ENCODE measurements around the gene TMX2. TPM values are rescaled to one million over a fixed set of nuclear protein-coding genes. Genes with fewer than 3 reads are reported as not detected.
A peak's percentile ranks its signal among the peaks of the same experiment; 100 is the strongest.

TMX2 gene
- total RNA-seq, 4 donors from 2014 or later: 85.3 to 127 (median 92.4) TPM

DNA sequence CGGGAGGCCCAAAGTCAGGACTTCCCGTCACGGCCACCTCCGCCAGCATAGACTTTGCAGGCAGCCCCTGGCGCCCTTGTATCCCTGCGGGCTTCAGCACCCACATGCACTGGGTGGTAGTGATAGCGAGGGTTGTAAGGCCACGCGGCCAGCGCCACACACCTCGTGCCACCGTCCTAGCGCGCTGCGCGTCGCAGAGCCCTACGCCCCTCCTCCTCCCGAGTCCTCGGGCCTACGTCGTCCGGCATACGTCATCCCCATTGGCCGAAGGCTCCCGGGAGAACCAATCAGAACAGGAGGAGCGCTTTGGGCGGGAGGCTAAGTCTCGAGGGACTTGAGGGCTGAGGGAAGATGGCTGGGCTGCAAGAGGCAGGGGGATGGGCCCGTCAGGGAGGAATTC is 40.6 kb downstream of the TMX2 start:
- WGBS, 2 donors: 95 to 97% methylated on average over 30 of the region's 30 CpGs
- Histone ChIP-seq H3K27me3 (no peaks in the 10 kb centered on the region), H3K9me3 (no peaks in the 10 kb centered on the region), H3K4me3 (replicated peaks in 1 of 3) (no peak overlapping the region), H3K36me3 (peaks cover 0 to 4% of the 10 kb centered on the region in 2 donors), H3K4me1 (peaks cover 0 to 6% of the 10 kb centered on the region in 2 donors), H3K27ac (no peak overlapping the region)
- TF ChIP-seq, protein P1, sequence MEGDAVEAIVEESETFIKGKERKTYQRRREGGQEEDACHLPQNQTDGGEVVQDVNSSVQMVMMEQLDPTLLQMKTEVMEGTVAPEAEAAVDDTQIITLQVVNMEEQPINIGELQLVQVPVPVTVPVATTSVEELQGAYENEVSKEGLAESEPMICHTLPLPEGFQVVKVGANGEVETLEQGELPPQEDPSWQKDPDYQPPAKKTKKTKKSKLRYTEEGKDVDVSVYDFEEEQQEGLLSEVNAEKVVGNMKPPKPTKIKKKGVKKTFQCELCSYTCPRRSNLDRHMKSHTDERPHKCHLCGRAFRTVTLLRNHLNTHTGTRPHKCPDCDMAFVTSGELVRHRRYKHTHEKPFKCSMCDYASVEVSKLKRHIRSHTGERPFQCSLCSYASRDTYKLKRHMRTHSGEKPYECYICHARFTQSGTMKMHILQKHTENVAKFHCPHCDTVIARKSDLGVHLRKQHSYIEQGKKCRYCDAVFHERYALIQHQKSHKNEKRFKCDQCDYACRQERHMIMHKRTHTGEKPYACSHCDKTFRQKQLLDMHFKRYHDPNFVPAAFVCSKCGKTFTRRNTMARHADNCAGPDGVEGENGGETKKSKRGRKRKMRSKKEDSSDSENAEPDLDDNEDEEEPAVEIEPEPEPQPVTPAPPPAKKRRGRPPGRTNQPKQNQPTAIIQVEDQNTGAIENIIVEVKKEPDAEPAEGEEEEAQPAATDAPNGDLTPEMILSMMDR (IDR thresholded peaks at IDR 0.05): no peak
- TF ChIP-seq POLR2A (IDR thresholded peaks at IDR 0.05): no peak
- no peak for DNase-seq
- intact Hi-C loops (cut with DNase I): loop anchor here (5.0 kb wide), 1 partner anchor 49 kb away; no protein-coding TSS in a partner anchor

DNA sequence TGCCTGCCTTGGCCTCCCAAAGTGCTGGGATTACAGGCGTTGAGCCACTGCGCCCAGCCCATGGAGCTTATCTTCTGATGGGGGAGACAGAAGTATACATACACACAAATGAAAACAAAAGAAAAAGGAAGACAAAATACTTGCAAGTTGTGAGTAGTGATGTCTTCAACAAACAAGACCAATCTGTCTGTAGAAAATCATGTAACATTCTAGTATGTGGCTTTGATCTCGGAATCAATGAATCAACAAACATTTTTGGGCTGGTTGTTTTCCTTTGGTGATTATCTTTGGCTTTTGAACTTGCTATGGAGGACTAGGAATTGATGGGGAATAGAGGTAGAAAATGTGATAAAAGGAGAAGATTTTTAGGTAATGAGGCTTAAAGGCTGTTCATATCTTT is 45.8 kb downstream of the TMX2 start:
- WGBS, 2 donors: 91 to 96% methylated on average over 3 of the region's 3 CpGs
- intact Hi-C loops (cut with DNase I): no loop called here

DNA sequence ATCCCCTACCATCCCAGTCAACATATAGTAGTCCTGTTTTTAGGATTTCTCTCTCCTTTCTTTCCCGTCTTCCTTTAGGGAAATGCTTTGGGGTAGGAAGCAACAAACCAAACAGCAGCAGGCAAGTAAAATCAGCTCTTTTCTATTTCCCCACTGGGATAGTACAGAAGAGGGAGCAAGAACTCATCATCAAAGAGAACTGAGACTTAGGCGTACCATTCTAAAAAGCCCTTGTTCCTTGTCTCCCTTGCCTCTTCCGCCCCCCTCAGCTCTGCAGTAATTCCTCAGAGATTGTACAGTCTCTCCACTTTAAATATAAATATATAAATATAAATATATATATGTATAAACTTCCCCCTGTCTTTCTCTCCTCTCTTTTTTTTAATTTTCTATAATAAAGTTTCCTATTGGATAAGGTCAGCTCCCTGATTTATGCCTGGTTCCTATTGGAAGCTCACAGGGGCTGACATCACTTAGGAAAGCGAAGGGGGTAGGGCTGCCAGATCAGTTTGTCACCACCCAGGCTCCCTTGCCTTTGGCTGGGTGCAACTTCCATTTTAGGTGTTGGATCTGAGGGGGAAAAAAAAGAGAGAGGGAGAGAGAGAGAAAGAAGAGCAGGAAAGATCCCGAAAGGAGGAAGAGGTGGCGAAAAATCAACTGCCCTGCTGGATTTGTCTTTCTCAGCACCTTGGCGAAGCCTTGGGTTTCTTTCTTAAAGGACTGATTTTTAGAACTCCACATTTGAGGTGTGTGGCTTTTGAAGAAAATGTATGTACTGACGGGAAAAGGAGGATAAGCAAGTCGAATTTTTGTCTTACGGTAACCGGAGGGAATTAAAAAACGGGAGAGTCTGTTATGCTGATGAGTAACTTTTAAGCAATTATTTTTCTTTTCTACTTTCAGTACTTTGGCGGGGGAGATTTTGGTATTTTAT is 49.2 kb downstream of the TMX2 start, which contains the start of gene CTNND1:
Gene CTNND1 (plus strand): TSS at position 502 of the 934 bp plus-strand sequence. CDS start 29,677 bp downstream, outside the sequence.
- TF ChIP-seq, protein P1 (IDR thresholded peaks at IDR 0.05): no peak
- peak; percentile 73 to 97 for TF ChIP-seq POLR2A (IDR thresholded peaks at IDR 0.05)
- DNase-seq: peak; percentile 91 to 93
- WGBS, 2 donors: 5 to 8% methylated on average over 13 of the region's 13 CpGs

More for the DNA sequence above, 45.8 kb downstream of the TMX2 start:
- H3K4me1 ChIP-seq: no peaks in the 10 kb centered on the region
- H3K27me3 ChIP-seq: no peaks in the 10 kb centered on the region
- TF ChIP-seq, protein P1 (IDR thresholded peaks at IDR 0.05): no peak
- TF ChIP-seq POLR2A (IDR thresholded peaks at IDR 0.05): no peak
- DNase-seq: no peak
- no peak overlapping the region for H3K4me3 ChIP-seq (replicated peaks in 1 of 3)
- H3K27ac ChIP-seq: no peak overlapping the region
- no peaks in the 10 kb centered on the region for H3K36me3 ChIP-seq
- no peaks in the 10 kb centered on the region for H3K9me3 ChIP-seq

DNA sequence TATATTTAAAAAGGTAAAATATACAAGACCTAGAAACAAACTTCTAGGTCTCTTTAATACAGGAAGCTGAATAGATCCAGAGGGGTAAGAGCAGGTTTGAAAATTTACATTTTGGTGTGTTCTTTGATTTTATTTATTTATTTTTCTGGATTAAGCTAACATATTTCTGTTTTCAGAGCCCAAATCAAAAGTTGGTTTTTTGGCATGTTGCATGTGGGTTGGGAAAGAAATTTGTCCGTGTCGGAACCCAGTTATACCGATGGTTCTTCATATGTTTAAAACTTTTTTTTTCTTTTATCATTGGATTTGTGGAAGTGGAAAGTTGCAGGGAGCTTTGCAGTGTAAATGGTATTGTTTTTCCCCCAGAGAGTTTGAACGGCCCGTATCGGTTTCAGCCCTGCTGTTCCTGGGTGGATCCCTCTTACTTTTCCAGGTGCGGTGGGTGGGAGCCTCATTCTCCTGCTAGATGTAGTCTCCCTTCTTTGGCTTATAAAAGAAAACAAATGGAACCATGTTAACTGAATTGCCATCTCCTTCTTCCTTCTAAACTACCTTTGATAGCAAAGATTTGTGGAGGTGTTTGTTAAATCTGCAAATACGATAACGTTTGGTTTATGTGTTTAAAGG is 50.0 kb downstream of the TMX2 start:
- intact Hi-C loops (cut with DNase I): no loop called here
- H3K27ac ChIP-seq: peak overlapping the region; percentile 86 to 95 (median 95)
- peak; percentile 45 to 54 for DNase-seq
- no peaks in the 10 kb centered on the region for H3K27me3 ChIP-seq
- WGBS, 2 donors: 2% methylated on average over 9 of the region's 9 CpGs
- no peaks in the 10 kb centered on the region for H3K36me3 ChIP-seq
- peaks cover 15 to 26% of the 10 kb centered on the region in 2 donors for H3K4me1 ChIP-seq
- TF ChIP-seq, protein P1 (IDR thresholded peaks at IDR 0.05): no peak
- peak in 1 of 2 donors; percentile 62 for TF ChIP-seq POLR2A (IDR thresholded peaks at IDR 0.05)
- peak overlapping the region; percentile 40 to 60 (median 41) for H3K4me3 ChIP-seq (replicated peaks in 1 of 3)
- H3K9me3 ChIP-seq: no peaks in the 10 kb centered on the region

More for the DNA sequence above, 49.2 kb downstream of the TMX2 start, which contains the start of gene CTNND1:
- no peaks in the 10 kb centered on the region for H3K36me3 ChIP-seq
- H3K27me3 ChIP-seq: no peaks in the 10 kb centered on the region
- H3K4me3 ChIP-seq (replicated peaks in 1 of 3): peak within 1 kb of the TSS; percentile 40 to 60 (median 41)
- H3K27ac ChIP-seq: peak within 1 kb of the TSS; percentile 86 to 95 (median 95)
- intact Hi-C loops (cut with DNase I): no loop called here
- no peaks in the 10 kb centered on the region for H3K9me3 ChIP-seq
- H3K4me1 ChIP-seq: peaks cover 13 to 22% of the 10 kb centered on the region in 2 donors
